NCI-H2171 (cell line): ENCODE data around the gene RCVRN.
"Not testable (repeated sequence)": the region's sequence is repeated elsewhere in the genome, so short reads cannot be mapped to it uniquely, and the experiment has no call there.

ENCODE experiments used
- DNase-seq: peaks from one replicate; lab custom pipeline; 2025; lab: John Stamatoyannopoulos, UW

Gene RCVRN

GRCh38 chr17:9922012-9922848 lies 17.2 kb upstream of the RCVRN start:
- DNase-seq, result no peak

DNA sequence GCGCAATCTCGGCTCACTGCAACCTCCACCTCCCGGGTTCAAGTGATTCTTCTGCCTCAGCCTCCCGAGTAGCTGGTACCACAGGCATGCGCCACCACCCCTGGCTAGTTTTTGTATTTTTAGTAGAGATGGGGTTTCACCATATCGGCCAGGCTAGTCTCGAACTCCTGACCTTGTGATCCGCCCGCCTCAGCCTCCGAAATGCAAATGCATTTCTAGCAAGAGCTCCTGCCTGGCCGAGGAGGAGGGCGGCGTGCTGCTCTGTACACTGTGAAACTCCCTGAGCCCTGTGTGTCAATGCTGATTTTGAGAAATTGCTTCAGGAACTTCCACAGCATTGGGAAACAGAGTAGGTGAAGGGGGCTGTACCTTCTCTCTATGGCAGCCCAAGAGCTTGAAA lies 16.1 kb upstream of the RCVRN start:
- not testable (repeated sequence) for DNase-seq

- DNase-seq, result no peak
Observed at GRCh38 chr17:9918804-9919352, 13.8 kb upstream of the RCVRN start.

DNA sequence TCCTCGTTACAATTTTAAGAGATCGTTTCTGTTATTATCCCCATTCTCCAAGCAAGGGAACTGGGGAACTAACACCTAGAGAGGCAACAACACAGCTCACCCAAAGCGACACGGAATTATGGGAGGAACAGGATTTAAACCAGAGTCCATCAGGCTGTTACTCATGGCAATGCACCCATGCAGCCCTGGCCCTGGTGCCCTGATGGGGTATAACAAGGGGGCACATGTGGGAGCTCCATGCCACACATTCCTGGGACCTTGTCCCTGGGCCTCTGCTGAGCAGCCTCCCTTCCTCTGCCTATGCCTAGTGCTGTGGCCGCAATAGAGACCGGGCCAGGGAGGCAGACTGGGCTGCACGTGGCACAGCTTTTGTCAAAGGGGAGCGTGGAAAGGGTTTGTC lies 13.3 kb upstream of the RCVRN start:
- no peak for DNase-seq

DNA sequence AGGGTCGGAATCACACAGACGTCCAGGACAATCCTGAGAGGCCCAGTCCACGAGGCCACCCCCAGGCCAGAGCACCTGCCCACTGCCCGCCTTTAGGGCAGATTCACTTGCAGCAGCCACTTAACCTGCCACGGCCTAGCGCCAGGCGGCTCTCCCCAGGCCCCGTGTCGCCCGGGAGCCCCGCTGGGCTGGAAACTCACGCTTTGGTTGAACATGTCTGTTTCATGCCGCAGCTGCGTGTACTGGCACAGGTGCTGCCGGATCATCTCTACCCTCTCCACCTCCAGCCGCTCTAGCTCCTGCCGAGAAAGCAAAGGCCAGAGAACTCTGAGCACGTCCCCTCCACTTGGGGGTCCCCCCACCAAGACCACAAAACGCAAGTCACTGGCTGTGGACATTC lies 12.7 kb upstream of the RCVRN start:
- no peak for DNase-seq

DNA sequence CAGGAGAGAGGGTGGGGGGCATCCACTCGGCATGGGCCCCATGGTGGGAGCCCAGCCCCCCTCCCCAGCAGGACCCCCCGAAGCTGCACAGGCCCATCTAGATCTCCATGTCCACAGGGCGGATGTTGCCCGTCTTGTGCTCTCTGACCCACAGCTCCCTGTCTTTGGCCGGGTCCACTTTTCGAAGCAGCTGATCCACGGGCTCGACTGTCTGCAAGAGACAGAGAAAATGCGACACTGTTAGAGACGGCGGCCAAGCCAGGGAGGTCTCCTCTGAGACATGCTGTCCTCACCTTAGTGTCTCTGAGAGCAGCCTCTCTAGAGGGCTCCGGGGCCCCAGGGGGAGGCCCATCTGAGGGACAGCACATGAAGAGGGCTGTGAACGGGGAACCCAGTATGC lies 12.1 kb upstream of the RCVRN start:
- no peak for DNase-seq

GRCh38 chr17:9916108-9916507 lies 11.0 kb upstream of the RCVRN start:
- no peak for DNase-seq

DNA sequence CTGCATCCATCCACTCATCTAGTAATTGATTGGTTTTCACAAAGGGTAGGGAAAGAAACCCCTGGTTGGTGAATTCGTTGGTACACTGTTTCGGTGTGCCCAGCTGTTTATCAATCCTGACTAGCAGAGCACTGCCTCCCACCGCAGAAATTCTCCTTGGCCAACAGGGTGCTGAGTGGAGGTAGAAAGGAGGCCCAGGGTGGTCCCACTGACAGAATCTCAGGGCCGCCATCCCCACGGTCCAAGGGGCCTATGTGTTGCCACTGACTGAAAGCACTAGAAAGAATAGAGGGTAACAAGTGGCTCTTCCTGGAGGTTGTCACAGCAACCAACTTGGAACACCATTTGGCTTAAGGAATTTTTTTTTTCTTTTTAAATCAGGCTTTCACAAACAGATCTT lies 8.4 kb upstream of the RCVRN start:
- DNase-seq, result no peak

- DNase-seq, result no peak
Observed at GRCh38 chr17:9912121-9913099, 7.3 kb upstream of the RCVRN start.

DNA sequence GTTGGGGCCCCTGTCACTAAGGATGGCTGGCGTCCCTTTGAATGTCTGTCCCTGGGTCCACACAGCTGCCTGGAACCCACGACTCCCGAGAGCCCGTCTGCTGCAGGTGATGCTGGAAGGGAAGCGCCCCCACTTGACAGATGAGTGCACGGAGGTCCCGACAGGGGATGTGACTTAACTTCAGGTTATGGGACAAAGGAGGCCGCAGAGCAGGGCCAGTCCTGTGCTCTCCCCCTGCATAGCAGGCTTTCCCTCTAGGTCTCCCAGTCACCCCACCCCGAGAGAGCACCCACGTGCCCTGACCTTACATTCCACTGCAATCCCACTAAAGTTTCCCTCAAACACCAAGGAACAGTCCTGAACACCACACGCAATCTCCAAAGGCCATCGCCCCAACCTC lies 6.0 kb upstream of the RCVRN start:
- DNase-seq, result no peak

DNA sequence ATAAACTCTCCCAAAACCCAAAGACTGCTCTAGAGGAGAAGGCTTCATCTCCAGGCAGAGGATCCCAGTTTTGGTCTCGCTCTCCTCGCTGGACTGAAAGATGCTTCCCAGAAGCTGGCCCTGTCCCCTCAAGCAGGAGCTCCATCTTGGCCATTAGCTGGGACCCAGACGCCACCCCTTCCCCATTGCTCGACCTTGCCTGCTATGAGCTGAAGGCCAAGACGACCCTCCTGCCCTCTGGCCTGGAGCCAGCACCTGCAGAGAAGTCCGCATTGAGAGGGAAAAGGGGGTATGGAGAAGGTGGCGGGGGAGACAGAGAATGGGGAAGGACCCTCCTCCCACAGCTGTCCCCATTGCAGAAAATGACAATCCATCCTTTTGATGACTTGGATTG lies 3.6 kb upstream of the RCVRN start:
- DNase-seq, result no peak

- DNase-seq, result no peak
Observed at GRCh38 chr17:9907883-9908648, 3.0 kb upstream of the RCVRN start.

DNA sequence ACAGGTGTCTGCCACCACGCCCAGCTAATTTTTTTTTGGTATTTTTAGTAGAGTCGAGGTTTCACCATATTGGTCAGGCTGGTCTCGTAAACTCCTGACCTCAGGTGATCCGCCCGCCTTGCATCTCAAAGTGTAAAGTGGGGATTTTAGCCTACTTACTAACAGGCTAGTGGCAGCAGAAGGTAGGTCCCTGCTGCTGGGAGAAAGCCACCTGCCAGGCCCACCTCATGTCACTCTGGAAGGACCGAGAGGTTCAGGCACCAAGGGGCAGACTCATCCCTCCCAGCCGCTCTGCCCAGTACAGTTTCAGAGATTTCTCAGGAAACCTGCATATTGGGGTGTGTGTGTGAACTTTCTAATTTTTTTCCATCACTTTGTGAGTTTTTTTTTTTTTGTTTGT lies 2.1 kb upstream of the RCVRN start:
- no peak for DNase-seq

DNA sequence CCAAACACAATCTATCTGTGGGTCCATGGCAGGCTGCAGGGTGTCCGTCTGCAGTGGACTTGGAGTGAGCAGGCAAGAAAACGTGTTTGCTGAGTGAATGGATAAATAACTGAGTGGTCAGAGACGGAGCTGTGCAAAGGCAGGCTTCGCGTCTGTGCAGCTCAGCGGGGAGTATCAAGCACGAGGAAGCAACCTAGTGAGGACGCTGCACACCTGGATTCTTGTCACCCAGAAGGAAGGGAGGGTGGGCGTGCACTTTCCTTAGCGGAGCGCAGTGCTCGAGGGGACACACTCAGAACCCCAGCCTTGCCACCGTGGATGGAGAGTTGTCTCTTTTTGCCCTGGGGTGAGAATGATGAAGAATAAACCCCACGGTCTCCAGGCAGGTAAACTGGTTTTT lies 1.5 kb upstream of the RCVRN start:
- no peak for DNase-seq

DNA sequence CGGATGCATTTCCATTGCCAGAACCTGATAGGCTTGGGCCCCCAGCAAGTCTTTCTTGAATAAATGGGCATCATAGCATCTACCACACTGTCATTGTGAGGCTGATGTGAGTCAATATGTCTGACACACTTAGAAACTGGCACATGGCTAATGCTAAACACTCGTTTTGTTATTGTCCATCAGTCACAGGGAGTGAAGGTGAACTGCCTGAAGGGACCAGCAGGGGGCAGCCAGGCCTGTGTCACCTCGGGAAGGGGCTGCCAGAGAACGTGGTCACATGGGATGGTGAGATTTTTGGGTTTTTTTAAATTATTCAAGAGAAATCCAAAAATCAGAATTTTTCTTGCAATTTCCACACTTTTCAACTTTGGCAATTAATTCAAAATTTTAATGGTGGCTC lies 831 bp upstream of the RCVRN start:
- no peak for DNase-seq

- DNase-seq, result no peak
Observed at GRCh38 chr17:9904277-9905077, 594 bp downstream of the RCVRN start.

GRCh38 chr17:9902120-9902519 lies 3.0 kb downstream of the RCVRN start:
- no peak for DNase-seq

GRCh38 chr17:9900784-9901183 lies 4.3 kb downstream of the RCVRN start:
- DNase-seq, result no peak

DNA sequence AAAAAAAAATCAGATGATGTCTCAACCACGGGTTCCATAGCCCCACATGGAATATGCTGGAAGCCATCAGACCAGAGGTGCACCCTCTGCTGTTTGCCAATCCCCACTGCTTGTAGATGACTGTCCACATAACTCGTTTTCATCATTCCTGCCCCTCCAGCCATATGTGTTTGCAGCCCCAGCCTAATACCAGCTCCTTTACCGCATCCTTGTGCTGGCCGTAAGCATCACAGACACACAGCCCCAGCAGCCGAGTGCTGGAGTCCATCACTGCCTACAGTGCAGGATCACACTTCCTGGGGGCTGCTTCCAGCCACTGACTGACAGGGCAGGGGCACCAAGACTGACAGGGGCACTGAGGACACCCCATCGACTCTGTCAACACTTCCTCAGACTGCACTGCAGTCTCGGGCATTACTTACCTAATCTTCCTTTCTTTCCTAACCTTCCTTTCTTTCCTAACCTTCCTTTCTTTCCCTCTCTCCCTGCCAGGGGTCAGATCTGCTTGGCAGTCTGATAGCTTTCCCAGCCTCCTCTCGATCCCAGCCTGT lies 5.0 kb downstream of the RCVRN start:
- DNase-seq, result no peak

GRCh38 chr17:9899280-9900043 lies 5.6 kb downstream of the RCVRN start:
- DNase-seq, result no peak
